HepG2 (cell line): ENCODE data around the gene TXNL4B. TPM values are rescaled to one million over a fixed set of nuclear protein-coding genes. Genes with fewer than 3 reads are reported as not detected.
A peak's percentile ranks its signal among the peaks of the same experiment; 100 is the strongest.

ENCODE experiments used
- ATAC-seq: fragments of 200-7000 bp; cut with Tn5 transposase; 3 replicates; pipeline ENCODE4 v1.9.1; 2020; ENCODE audit warnings: mild to moderate bottlenecking, moderate library complexity
- BruUV-seq: library from RNA; stranded (reverse); fragments of 400-500 nt; replicated peaks from 2 replicates; lab custom pipeline; 2021; lab: Mats Ljungman, UMichigan
- CTCF ChIA-PET: fragments of 300-600 bp; formaldehyde crosslinking; extraction: SDS; loops from one replicate; lab custom pipeline; 2021; ENCODE audit warnings: low total read pairs, inconsistent platforms, low intra/inter-chr PET ratio; lab: Yijun Ruan, JAX
- POLR2A ChIA-PET: fragments of 350-600 bp; sonication (Branson Sonifier 250); formaldehyde crosslinking; loops from one replicate; lab custom pipeline; 2020; ENCODE audit warnings: antibody characterized with exemption, inconsistent platforms; lab: Yijun Ruan, JAX
- DNase-seq: peaks from one replicate; pipeline ENCODE4 v3.0.0-alpha.2; 2015; ENCODE audit warnings: low spot score
- FAIRE-seq: peaks from 3 replicates; lab custom pipeline; 2011; peaks lifted over from hg19 to GRCh38; lab: Jason Lieb, UNC
- H2AFZ ChIP-seq: one replicate; pipeline ENCODE4 v1.6.1; 2011; ENCODE audit warnings: low read length, inconsistent platforms
- H3K27ac ChIP-seq: fragments of 300-600 bp; 3 replicates; pipeline ENCODE4 v1.8.0; 2011; ENCODE audit warnings: mixed run types, mild to moderate bottlenecking, mixed read lengths, low read length, inconsistent platforms; ENCODE audit not compliant: insufficient read depth; ENCODE audit errors: extremely low read length
- H3K27me3 ChIP-seq, 2 experiments: fragments of 200-600 bp in 1 of 2; 2 replicates in 1 of 2; 3 replicates in 1 of 2; pipeline versions ENCODE4 v1.6.0 to v1.8.0; 2011; ENCODE audit warnings: low read length in 2 of 2, mild to moderate bottlenecking in 2 of 2, moderate library complexity in 2 of 2, inconsistent platforms in 1 of 2; ENCODE audit not compliant: insufficient read depth in 2 of 2, control insufficient read depth in 1 of 2
- H3K36me3 ChIP-seq, 2 experiments: fragments of 200-600 bp in 1 of 2; replicated peaks in 1 of 2; 2 replicates in 1 of 2; 3 replicates in 1 of 2; pipeline versions ENCODE4 v1.5.1 to v1.8.0; 2011; ENCODE audit warnings: low read length in 2 of 2, inconsistent platforms in 1 of 2; ENCODE audit not compliant: insufficient read depth in 2 of 2, control insufficient read depth in 1 of 2
- H3K4me1 ChIP-seq: 2 replicates; pipeline ENCODE4 v1.5.1; 2012; ENCODE audit warnings: low read length, inconsistent platforms; ENCODE audit not compliant: insufficient read depth
- H3K4me2 ChIP-seq: 2 replicates; pipeline ENCODE4 v1.6.0; 2011; ENCODE audit warnings: low read depth, low read length, inconsistent platforms
- H3K4me3 ChIP-seq, 3 experiments: fragments of 200-600 bp in 1 of 3; sonication (generic), shearing (Covaris generic) in 1 of 3; replicated peaks in 1 of 3; 2 replicates each; pipeline ENCODE4 v1.5.1; 2011 to 2016; ENCODE audit warnings: low read length in 3 of 3, inconsistent platforms in 2 of 3, low read depth in 2 of 3, mild to moderate bottlenecking in 2 of 3, control low read depth in 1 of 3, mixed read lengths in 1 of 3; ENCODE audit not compliant: insufficient read depth in 1 of 3
- H3K79me2 ChIP-seq: one replicate; pipeline ENCODE4 v1.6.1; 2011; ENCODE audit warnings: low read length, inconsistent platforms; ENCODE audit not compliant: insufficient read depth
- H3K9ac ChIP-seq: 2 replicates; pipeline ENCODE4 v1.6.0; 2011; ENCODE audit warnings: mild to moderate bottlenecking, low read depth, low read length, inconsistent platforms; ENCODE audit not compliant: insufficient read depth
- H3K9me3 ChIP-seq: 2 replicates; pipeline ENCODE4 v1.5.1; 2012; ENCODE audit warnings: mild to moderate bottlenecking, low read length
- H4K20me1 ChIP-seq: 2 replicates; pipeline ENCODE4 v1.6.0; 2011; ENCODE audit warnings: inconsistent platforms, mild to moderate bottlenecking, low read length, moderate library complexity; ENCODE audit not compliant: insufficient read depth
- DMAP1 ChIP-seq: IDR thresholded peaks from 2 replicates; pipeline ENCODE4 v1.6.1; 2016
- ELF3 ChIP-seq: IDR thresholded peaks from 2 replicates; pipeline ENCODE4 v1.6.1; 2016; ENCODE audit warnings: missing genetic modification reagents, missing compliant biosample characterization
- HNF4A ChIP-seq: sonication (generic); formaldehyde crosslinking; IDR thresholded peaks from 2 replicates; pipeline ENCODE4 v1.4.0; 2020; ENCODE audit warnings: missing genetic modification reagents
- HOXA3 ChIP-seq: sonication (generic); formaldehyde crosslinking; IDR thresholded peaks from 2 replicates; pipeline ENCODE4 v1.5.0; 2020; ENCODE audit warnings: missing genetic modification reagents
- PATZ1 ChIP-seq: sonication (generic); formaldehyde crosslinking; IDR thresholded peaks from 2 replicates; pipeline ENCODE4 v1.4.0; 2020; ENCODE audit warnings: missing genetic modification reagents
- PHF21A ChIP-seq: sonication (generic); formaldehyde crosslinking; IDR thresholded peaks from 2 replicates; pipeline ENCODE4 v1.5.0; 2020; ENCODE audit warnings: mild to moderate bottlenecking, missing genetic modification reagents
- REPIN1 ChIP-seq: sonication (generic); formaldehyde crosslinking; IDR thresholded peaks from 2 replicates; pipeline ENCODE4 v1.8.0; 2022; ENCODE audit warnings: missing genetic modification reagents, low read depth, mild to moderate bottlenecking, borderline replicate concordance
- SAP130 ChIP-seq: IDR thresholded peaks from 2 replicates; pipeline ENCODE4 v1.6.1; 2016; ENCODE audit warnings: low read depth
- SMYD3 ChIP-seq: sonication (generic); formaldehyde crosslinking; IDR thresholded peaks from 2 replicates; pipeline ENCODE4 v1.8.1; 2023; ENCODE audit warnings: mild to moderate bottlenecking, missing genetic modification reagents
- SOX13 ChIP-seq, 3 experiments: fragments of 450-650 bp in 1 of 3; sonication (generic) in 1 of 3; formaldehyde crosslinking in 1 of 3; IDR thresholded peaks in 2 of 3; conservative IDR thresholded peaks in 1 of 3; 2 replicates each; pipeline versions ENCODE4 v1.5.0 to v1.6.1; 2016 to 2020; ENCODE audit warnings: antibody characterized with exemption in 1 of 3, mild to moderate bottlenecking in 1 of 3, missing compliant biosample characterization in 1 of 3, missing genetic modification reagents in 1 of 3, moderate library complexity in 1 of 3
- SRSF1 ChIP-seq: fragments of 200-400 bp; formaldehyde crosslinking; optimal IDR thresholded peaks from 2 replicates; pipeline ENCODE3; 2017; ENCODE audit warnings: mild to moderate bottlenecking, low read depth, low read length, moderate library complexity
- ZBTB33 ChIP-seq: sonication (generic); formaldehyde crosslinking; IDR thresholded peaks from 2 replicates; pipeline ENCODE4 v1.4.0; 2020; ENCODE audit warnings: missing genetic modification reagents
- ZMYM4 ChIP-seq: sonication (generic); formaldehyde crosslinking; IDR thresholded peaks from 2 replicates; pipeline ENCODE4 v1.8.1; 2023; ENCODE audit warnings: mild to moderate bottlenecking, missing genetic modification reagents
- ZNF253 ChIP-seq: sonication (generic); formaldehyde crosslinking; IDR thresholded peaks from 2 replicates; pipeline ENCODE4 v1.8.0; 2022; ENCODE audit warnings: mild to moderate bottlenecking, missing genetic modification reagents, borderline replicate concordance
- ZNF264 ChIP-seq: sonication (generic); formaldehyde crosslinking; IDR thresholded peaks from 2 replicates; pipeline ENCODE4 v1.4.0; 2020; ENCODE audit warnings: missing genetic modification reagents
- ZNF432 ChIP-seq: sonication (generic); formaldehyde crosslinking; IDR thresholded peaks from 2 replicates; pipeline ENCODE4 v1.5.0; 2020; ENCODE audit warnings: missing genetic modification reagents, mild to moderate bottlenecking, borderline replicate concordance
- ZNF747 ChIP-seq: sonication (generic); formaldehyde crosslinking; IDR thresholded peaks from 2 replicates; pipeline ENCODE4 v1.8.1; 2023; ENCODE audit warnings: missing genetic modification reagents, mild to moderate bottlenecking, borderline replicate concordance
- ZNF773 ChIP-seq: sonication (generic); formaldehyde crosslinking; IDR thresholded peaks from 2 replicates; pipeline ENCODE4 v1.4.0; 2020; ENCODE audit warnings: missing genetic modification reagents, borderline replicate concordance
- WGBS: methylation state at CpG from one replicate; pipeline ENCODE4 v1.1.6; 2017; ENCODE audit warnings: low lambda C conversion rate; 5-methylcytosine and 5-hydroxymethylcytosine counted together
- in situ Hi-C: cut with HindIII; loops from 2 replicates; pipeline ENCODE4 v1.10.0; 2017; ENCODE audit warnings: low pct_unique_long_range_greater_than_20kb; ENCODE audit not compliant: extremely low pct_ligation_motif_present
- intact Hi-C: fragments of 100-400 bp; cut with micrococcal nuclease; formaldehyde crosslinking; loops from one replicate; pipeline ENCODE4 v1.10.0; 2022; ENCODE audit not compliant: unreplicated experiment
- polyA plus RNA-seq, 8 experiments: library from polyadenylated mRNA; depleted of rRNA in 3 of 8; stranded (reverse) in 7 of 8; unstranded in 1 of 8; fragments of >200 nt; fragmentation: Illumina TruSeq in 4 of 8; extraction: Trizol in 4 of 8; gene quantifications; 2 replicates each; pipeline versions ENCODE4 v1.2.1 to v1.2.3, GENCODE V29; 2011 to 2016; ENCODE audit warnings: low read depth in 4 of 8, missing spikeins in 1 of 8, mixed read lengths in 1 of 8; ENCODE audit not compliant: insufficient read depth in 1 of 8
- total RNA-seq, 5 experiments: library from RNA; depleted of rRNA; stranded (reverse); fragments of >200 nt; fragmentation: Illumina TruSeq; extraction: Trizol; gene quantifications; 2 replicates each; pipeline ENCODE4 v1.2.3, GENCODE V29; 2016; ENCODE audit warnings: low read depth in 1 of 5

The TXNL4B gene
- total and polyA plus RNA-seq, 2 of the 13 experiments (the other 11 are each of a cell fraction or from before 2014, with no cell fraction given) = 17.4 to 18.3 TPM

DNA sequence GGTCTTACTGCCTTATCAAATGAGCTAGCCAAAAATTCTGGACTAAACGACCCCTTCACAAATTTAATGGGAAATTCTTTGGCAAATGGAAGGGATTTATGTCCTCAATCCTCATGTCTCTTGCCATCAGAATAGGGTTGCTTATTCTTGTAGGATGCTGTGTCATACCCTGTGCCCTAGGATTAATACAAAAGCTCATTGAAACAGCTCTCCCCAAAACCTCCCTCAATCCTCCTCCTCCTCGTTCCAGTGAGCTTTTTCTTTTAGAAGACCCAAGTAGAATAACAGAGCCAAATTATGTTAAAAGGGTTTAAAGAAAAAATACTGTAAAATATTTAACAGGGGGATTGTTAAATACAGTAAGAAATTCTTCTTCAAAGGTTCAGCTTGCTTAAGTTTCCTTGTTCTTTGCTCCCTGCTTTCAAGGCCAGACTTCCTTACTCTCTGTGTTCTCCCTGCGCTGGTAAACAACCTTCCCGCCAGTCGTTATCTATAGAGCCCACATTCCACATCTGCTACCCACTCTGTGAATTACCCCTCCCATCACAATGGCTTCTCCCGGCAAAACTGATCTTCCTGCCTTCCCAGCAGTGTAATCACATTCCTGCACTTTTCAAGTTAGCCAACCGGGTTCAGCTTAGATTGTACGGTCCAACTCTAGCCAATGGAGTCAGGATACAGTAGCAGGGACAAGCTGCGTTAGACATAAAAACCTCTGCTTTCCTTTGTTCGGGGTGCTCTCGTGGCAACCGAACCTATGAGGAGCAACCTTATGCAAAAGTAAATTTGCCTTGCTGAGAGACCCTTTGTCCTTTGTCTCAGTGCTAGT lies 20.7 kb downstream of the TXNL4B start:
- peaks cover 53% of the 10 kb centered on the region for H3K4me1 ChIP-seq
- no peaks in the 10 kb centered on the region for H3K79me2 ChIP-seq
- peak overlapping the region; percentile 61 for H3K4me2 ChIP-seq
- H3K9me3 ChIP-seq = no peaks in the 10 kb centered on the region
- in situ Hi-C loops = no loop called here
- ATAC-seq (peak; percentile 96), DNase-seq (peak; percentile 96), FAIRE-seq (peak; percentile 97)
- H3K36me3 ChIP-seq = peaks cover 2 to 3% of the 10 kb centered on the region in 2 experiments; a peak in 4 of 5 replicates
- BruUV-seq = TSS peak; percentile 71
- H3K27ac ChIP-seq = peak overlapping the region; percentile 90
- H3K9ac ChIP-seq = peak overlapping the region; percentile 50
- ChIA-PET POLR2A (interaction anchor here (0.8 to 4.2 kb wide), 13 partner anchors 9 to 179 kb away, joined by 3 to 51 read pairs (median 9); partner anchors contain the start of genes DHX38, HP, HPR and TXNL4B), CTCF (no interaction called here)
- WGBS = 7% methylated on average over 12 of the region's 12 CpGs
- H2AFZ ChIP-seq = peak overlapping the region; percentile 22
- peak overlapping the region in 1 of 3 experiments; percentile 19; a peak in 1 of 6 replicates for H3K4me3 ChIP-seq
- H3K27me3 ChIP-seq = no peaks in the 10 kb centered on the region
- H4K20me1 ChIP-seq = no peaks in the 10 kb centered on the region
- intact Hi-C loops = no loop called here
- TF ChIP-seq SRSF1 = no peak
- TF ChIP-seq ZNF253 (CRISPR knock-in tag) = no peak
- TF ChIP-seq ZBTB33 = 0 out of 2 replicates have a peak, but pooled peaks have one; percentile 13
- peak; percentile 81 for TF ChIP-seq ZNF264 (CRISPR knock-in tag)
- TF ChIP-seq HNF4A (CRISPR knock-in tag) = peak; percentile 81
- peak; percentile 94 for TF ChIP-seq PATZ1 (CRISPR knock-in tag)
- TF ChIP-seq REPIN1 = peak; percentile 54; the same call in 1 of the 2 replicates
- TF ChIP-seq SAP130 (CRISPR knock-in tag) = peak; percentile 86
- no peak for TF ChIP-seq ZNF773 (CRISPR knock-in tag)
- TF ChIP-seq SOX13 (IDR thresholded peaks at IDR 0.05) = peak; percentile 31; the same call in 1 of the 2 replicates
- TF ChIP-seq SOX13 (CRISPR knock-in tag; conservative IDR thresholded peaks at IDR 0.05 in 1 of 2, IDR thresholded peaks at IDR 0.05 in 1 of 2) = peak in 1 of 2 experiments; percentile 81; a peak in 2 of 4 replicates
- no peak for TF ChIP-seq ZNF432 (CRISPR knock-in tag)
- TF ChIP-seq DMAP1 (CRISPR knock-in tag) = peak; percentile 82; the same call in 1 of the 2 replicates
- TF ChIP-seq PHF21A (CRISPR knock-in tag) = peak; percentile 96
- peak; percentile 81 for TF ChIP-seq ELF3
- peak; percentile 92 for TF ChIP-seq ZMYM4
- 0 out of 2 replicates have a peak, but pooled peaks have one; percentile 40 for TF ChIP-seq ZNF747 (CRISPR knock-in tag)
- TF ChIP-seq SMYD3 (CRISPR knock-in tag) = 0 out of 2 replicates have a peak, but pooled peaks have one; percentile 29
- peak; percentile 93 for TF ChIP-seq HOXA3
